ENCODE data around the gene CHKA. TPM values are rescaled to one million over a fixed set of nuclear protein-coding genes. Genes with fewer than 3 reads are reported as not detected.

CHKA gene
- total RNA-seq, 1 experiment from 2014 or later: 136 TPM

DNA sequence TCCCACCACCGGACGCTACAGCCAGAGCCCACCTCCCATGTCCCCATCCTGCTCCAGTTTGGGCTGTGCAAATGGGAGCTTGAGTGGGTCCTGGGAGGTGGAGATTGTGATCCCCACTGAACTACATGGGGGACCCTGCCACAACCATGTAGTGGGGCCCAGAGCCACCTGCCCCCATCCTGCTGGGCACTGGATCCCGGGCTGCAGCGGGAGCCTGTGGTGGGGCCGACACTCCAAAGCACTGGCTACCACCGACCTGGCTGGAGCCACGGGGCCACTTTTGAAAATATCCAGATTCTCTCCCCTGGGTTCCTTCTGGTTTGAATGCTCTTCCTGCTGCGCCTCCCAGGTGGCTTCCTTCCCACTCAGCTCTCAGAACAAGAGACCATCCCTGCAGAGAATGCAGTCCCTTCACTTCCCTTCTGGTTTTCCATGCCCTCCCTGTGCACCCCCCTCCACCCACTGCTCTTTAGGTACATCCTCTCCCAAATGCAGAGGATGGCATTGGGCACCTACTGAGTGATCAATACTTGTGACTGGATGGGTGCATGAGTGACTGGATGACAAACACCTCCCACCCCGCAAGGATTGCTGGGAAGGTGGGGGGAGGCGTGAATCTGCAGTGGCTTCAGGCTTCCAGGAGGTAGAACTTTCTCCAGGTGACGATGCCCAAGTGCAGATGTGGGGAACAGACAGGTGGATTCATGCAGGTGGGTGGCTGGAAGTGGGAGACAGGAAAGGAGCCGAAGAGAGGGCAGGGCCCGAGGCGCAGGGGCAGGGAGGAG, 116.4 kb downstream of the CHKA start:
- DNase-seq (ENCODE audit: low read depth, low spot score): no peak
- POLR2A ChIA-PET: no interaction called here
- in situ Hi-C loops (cut with HindIII; ENCODE audit: low pct_unique_long_range_greater_than_20kb, low sequenced_read_pairs): no loop called here
- peaks cover 22% of the 10 kb centered on the region for H3K4me1 ChIP-seq (ENCODE audit: control insufficient read depth, insufficient read depth, low read length)
- TF ChIP-seq POLR2AphosphoS5 (IDR thresholded peaks at IDR 0.05; ENCODE audit: low read depth, low read length): no peak
- ATAC-seq: no peak
- no TSS peak for BruUV-seq (replicated peaks)
- H3K4me3 ChIP-seq (ENCODE audit: low read depth in 2 of 2, low read length in 2 of 2): peak overlapping the region; percentile 51 to 66
- no peaks in the 10 kb centered on the region for H3K9me3 ChIP-seq (ENCODE audit: control insufficient read depth, insufficient read depth, low read depth, low read length)
- H3K36me3 ChIP-seq (ENCODE audit: control insufficient read depth, insufficient read depth, low read length): no peaks in the 10 kb centered on the region
- peak overlapping the region; percentile 80 for H3K27ac ChIP-seq (ENCODE audit: low read length)
- intact Hi-C loops (cut with micrococcal nuclease; ENCODE audit: unreplicated experiment): no loop called here
- CTCF ChIA-PET: no interaction called here
- no peaks in the 10 kb centered on the region for H3K27me3 ChIP-seq (ENCODE audit: control insufficient read depth, insufficient read depth, low read length)

DNA sequence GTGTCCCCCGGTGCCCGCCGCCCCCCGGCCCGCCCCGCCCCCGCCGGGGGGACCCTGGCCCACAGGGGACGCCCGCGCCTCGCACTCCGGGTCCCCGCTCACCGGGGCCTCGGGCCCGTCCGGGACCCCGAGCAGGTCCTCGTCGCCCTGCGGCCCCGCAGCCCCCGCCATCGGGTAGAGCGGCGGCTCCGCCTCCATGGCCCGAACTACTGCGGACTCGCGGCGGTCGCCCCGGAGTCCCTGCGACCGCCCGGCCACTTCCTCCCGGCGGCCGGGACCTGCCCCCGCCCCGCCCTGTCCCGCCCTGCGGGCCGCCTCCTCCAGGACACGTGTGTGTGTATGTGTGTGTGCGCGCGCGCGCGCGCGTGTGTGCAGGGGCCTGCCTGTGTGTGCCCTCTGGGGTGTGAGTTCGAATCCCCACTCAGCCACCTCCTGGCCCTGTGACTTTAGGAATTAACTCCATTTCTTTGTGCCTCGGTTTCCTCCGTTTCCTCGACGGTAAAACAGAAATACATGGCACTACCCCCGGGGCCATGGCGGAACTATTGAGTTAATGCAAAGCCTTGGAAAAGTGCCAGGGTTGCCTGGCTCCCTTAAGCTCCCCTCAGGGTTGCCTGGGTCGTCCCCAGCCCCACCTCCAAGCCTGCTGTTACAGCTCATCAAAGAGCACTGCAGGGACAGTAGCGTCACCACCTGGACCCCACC, 117.2 kb downstream of the CHKA start, which contains the start of gene UNC93B1:
Gene UNC93B1 (minus strand): TSS at position 252 of the 705 bp plus-strand sequence. CDS start 54 bp downstream, at position 198.
- DNase-seq (ENCODE audit: low read depth, low spot score) (no peak), ATAC-seq (peak; percentile 94)
- TF ChIP-seq POLR2AphosphoS5 (IDR thresholded peaks at IDR 0.05; ENCODE audit: low read depth, low read length) (peak; percentile 59; the same call in 1 of the 2 replicates), SIN3A (IDR thresholded peaks at IDR 0.05; ENCODE audit: borderline replicate concordance, insufficient read depth, low read depth, low read length) (peak; percentile 83; the same call in 1 of the 2 replicates), TCF7L2 (IDR thresholded peaks at IDR 0.05; ENCODE audit: low read depth, low read length) (no peak)
- TF ChIP-seq, protein P1, sequence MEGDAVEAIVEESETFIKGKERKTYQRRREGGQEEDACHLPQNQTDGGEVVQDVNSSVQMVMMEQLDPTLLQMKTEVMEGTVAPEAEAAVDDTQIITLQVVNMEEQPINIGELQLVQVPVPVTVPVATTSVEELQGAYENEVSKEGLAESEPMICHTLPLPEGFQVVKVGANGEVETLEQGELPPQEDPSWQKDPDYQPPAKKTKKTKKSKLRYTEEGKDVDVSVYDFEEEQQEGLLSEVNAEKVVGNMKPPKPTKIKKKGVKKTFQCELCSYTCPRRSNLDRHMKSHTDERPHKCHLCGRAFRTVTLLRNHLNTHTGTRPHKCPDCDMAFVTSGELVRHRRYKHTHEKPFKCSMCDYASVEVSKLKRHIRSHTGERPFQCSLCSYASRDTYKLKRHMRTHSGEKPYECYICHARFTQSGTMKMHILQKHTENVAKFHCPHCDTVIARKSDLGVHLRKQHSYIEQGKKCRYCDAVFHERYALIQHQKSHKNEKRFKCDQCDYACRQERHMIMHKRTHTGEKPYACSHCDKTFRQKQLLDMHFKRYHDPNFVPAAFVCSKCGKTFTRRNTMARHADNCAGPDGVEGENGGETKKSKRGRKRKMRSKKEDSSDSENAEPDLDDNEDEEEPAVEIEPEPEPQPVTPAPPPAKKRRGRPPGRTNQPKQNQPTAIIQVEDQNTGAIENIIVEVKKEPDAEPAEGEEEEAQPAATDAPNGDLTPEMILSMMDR (IDR thresholded peaks at IDR 0.05): no peak
- TF ChIP-seq, protein P2, sequence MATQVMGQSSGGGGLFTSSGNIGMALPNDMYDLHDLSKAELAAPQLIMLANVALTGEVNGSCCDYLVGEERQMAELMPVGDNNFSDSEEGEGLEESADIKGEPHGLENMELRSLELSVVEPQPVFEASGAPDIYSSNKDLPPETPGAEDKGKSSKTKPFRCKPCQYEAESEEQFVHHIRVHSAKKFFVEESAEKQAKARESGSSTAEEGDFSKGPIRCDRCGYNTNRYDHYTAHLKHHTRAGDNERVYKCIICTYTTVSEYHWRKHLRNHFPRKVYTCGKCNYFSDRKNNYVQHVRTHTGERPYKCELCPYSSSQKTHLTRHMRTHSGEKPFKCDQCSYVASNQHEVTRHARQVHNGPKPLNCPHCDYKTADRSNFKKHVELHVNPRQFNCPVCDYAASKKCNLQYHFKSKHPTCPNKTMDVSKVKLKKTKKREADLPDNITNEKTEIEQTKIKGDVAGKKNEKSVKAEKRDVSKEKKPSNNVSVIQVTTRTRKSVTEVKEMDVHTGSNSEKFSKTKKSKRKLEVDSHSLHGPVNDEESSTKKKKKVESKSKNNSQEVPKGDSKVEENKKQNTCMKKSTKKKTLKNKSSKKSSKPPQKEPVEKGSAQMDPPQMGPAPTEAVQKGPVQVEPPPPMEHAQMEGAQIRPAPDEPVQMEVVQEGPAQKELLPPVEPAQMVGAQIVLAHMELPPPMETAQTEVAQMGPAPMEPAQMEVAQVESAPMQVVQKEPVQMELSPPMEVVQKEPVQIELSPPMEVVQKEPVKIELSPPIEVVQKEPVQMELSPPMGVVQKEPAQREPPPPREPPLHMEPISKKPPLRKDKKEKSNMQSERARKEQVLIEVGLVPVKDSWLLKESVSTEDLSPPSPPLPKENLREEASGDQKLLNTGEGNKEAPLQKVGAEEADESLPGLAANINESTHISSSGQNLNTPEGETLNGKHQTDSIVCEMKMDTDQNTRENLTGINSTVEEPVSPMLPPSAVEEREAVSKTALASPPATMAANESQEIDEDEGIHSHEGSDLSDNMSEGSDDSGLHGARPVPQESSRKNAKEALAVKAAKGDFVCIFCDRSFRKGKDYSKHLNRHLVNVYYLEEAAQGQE (IDR thresholded peaks at IDR 0.05; ENCODE audit: insufficient read depth in 1 of 2, low read depth in 2 of 2, low read length in 1 of 2): 0 out of 4 replicates have a peak, but pooled peaks of 1 of the 2 experiments have one; percentile 21
- intact Hi-C loops (cut with micrococcal nuclease; ENCODE audit: unreplicated experiment) (no loop called here), in situ Hi-C loops (cut with HindIII; ENCODE audit: low pct_unique_long_range_greater_than_20kb, low sequenced_read_pairs) (no loop called here)
- CTCF ChIA-PET: no interaction called here
- no peaks in the 10 kb centered on the region for H3K9me3 ChIP-seq (ENCODE audit: control insufficient read depth, insufficient read depth, low read depth, low read length)
- peak within 1 kb of the TSS; percentile 80 for H3K27ac ChIP-seq (ENCODE audit: low read length)
- H3K27me3 ChIP-seq (ENCODE audit: control insufficient read depth, insufficient read depth, low read length): no peaks in the 10 kb centered on the region
- POLR2A ChIA-PET: no interaction called here
- peak within 1 kb of the TSS; percentile 51 to 66 for H3K4me3 ChIP-seq (ENCODE audit: low read depth in 2 of 2, low read length in 2 of 2)
- no peaks in the 10 kb centered on the region for H3K36me3 ChIP-seq (ENCODE audit: control insufficient read depth, insufficient read depth, low read length)
- H3K4me1 ChIP-seq (ENCODE audit: control insufficient read depth, insufficient read depth, low read length): peaks cover 15% of the 10 kb centered on the region
- no TSS peak for BruUV-seq (replicated peaks)

Measured in Panc1 (cell line).